Panc1 (cell line): Measurements from ENCODE around the gene ERN1. TPM values are rescaled to one million over a fixed set of nuclear protein-coding genes. Genes with fewer than 3 reads are reported as not detected.

ENCODE experiments used
- ATAC-seq: fragments of 200-7000 bp; cut with Tn5 transposase; 2 replicates; pipeline ENCODE4 v1.9.1; 2020; ENCODE audit warnings: mild to moderate bottlenecking, moderate library complexity
- BruUV-seq: library from RNA; stranded (reverse); fragments of 400-500 nt; replicated peaks from 2 replicates; lab custom pipeline; 2021; lab: Mats Ljungman, UMichigan
- CTCF ChIA-PET: fragments of 300-600 bp; sonication (Branson Sonifier 250); formaldehyde crosslinking; loops from one replicate; lab custom pipeline; 2022; ENCODE audit warnings: antibody characterized with exemption; lab: Charles Lee
- POLR2A ChIA-PET: fragments of 300-600 bp; sonication (Branson Sonifier 250); formaldehyde crosslinking; loops from one replicate; lab custom pipeline; 2022; ENCODE audit warnings: antibody characterized with exemption; lab: Charles Lee
- DNase-seq: peaks from one replicate; pipeline ENCODE4 v3.0.0-alpha.2; 2010; ENCODE audit warnings: low read depth, low spot score
- H3K27ac ChIP-seq: 2 replicates; pipeline ENCODE4 v1.5.1; 2011; ENCODE audit warnings: mild to moderate bottlenecking, low read length, inconsistent platforms
- H3K27me3 ChIP-seq: fragments of 200-500 bp; sonication (Bioruptor generic); 2 replicates; pipeline ENCODE4 v1.6.0; 2014; ENCODE audit warnings: low read length, inconsistent platforms; ENCODE audit not compliant: control insufficient read depth, insufficient read depth
- H3K36me3 ChIP-seq: fragments of 200-500 bp; sonication (Bioruptor generic); 2 replicates; pipeline ENCODE4 v1.5.1; 2014; ENCODE audit warnings: inconsistent platforms, mild to moderate bottlenecking, low read length, moderate library complexity; ENCODE audit not compliant: control insufficient read depth, insufficient read depth
- H3K4me1 ChIP-seq: 2 replicates; pipeline ENCODE4 v1.5.1; 2011; ENCODE audit warnings: inconsistent platforms, mild to moderate bottlenecking, low read length, moderate library complexity; ENCODE audit not compliant: control insufficient read depth, insufficient read depth
- H3K4me3 ChIP-seq, 2 experiments: 2 replicates each; pipeline ENCODE4 v1.5.1; 2011 to 2012; ENCODE audit warnings: low read depth in 2 of 2, low read length in 2 of 2, mild to moderate bottlenecking in 2 of 2, inconsistent platforms in 1 of 2, moderate library complexity in 1 of 2
- H3K9me3 ChIP-seq: fragments of 200-500 bp; sonication (Bioruptor generic); 2 replicates; pipeline ENCODE4 v1.5.1; 2014; ENCODE audit warnings: low read depth, mild to moderate bottlenecking, inconsistent platforms, low read length, moderate library complexity; ENCODE audit not compliant: control insufficient read depth, insufficient read depth
- CTCF ChIP-seq: fragments of 450-650 bp; IDR thresholded peaks from 2 replicates; pipeline ENCODE4 v1.5.1; 2017; ENCODE audit warnings: mild to moderate bottlenecking
- POLR2AphosphoS5 ChIP-seq: IDR thresholded peaks from 2 replicates; pipeline ENCODE4 v1.6.1; 2012; ENCODE audit warnings: mild to moderate bottlenecking, low read depth, low read length, moderate library complexity
- REST ChIP-seq, 2 experiments: IDR thresholded peaks; 2 replicates each; pipeline ENCODE4 v1.6.1; 2011 to 2012; ENCODE audit warnings: low read depth in 2 of 2, control low read depth in 1 of 2, low read length in 1 of 2, mild to moderate bottlenecking in 1 of 2, moderate library complexity in 1 of 2; ENCODE audit not compliant: insufficient read depth in 1 of 2
- SIN3A ChIP-seq: IDR thresholded peaks from 2 replicates; pipeline ENCODE4 v1.6.1; 2012; ENCODE audit warnings: low read depth, mild to moderate bottlenecking, low read length, moderate library complexity, borderline replicate concordance; ENCODE audit not compliant: insufficient read depth
- TCF7L2 ChIP-seq: IDR thresholded peaks from 2 replicates; pipeline ENCODE4 v1.6.1; 2011; ENCODE audit warnings: mild to moderate bottlenecking, low read depth, low read length, inconsistent platforms
- in situ Hi-C: cut with HindIII; loops from 2 replicates; pipeline ENCODE4 v1.10.0; 2016; ENCODE audit warnings: low sequenced_read_pairs, low pct_unique_long_range_greater_than_20kb
- intact Hi-C: fragments of 100-400 bp; cut with micrococcal nuclease; formaldehyde crosslinking; loops from one replicate; pipeline ENCODE4 v1.10.0; 2022; ENCODE audit not compliant: unreplicated experiment
- total RNA-seq: library from RNA; stranded (reverse); gene quantifications from one replicate; pipeline ENCODE4 v1.2.1, GENCODE V29; 2021; ENCODE audit not compliant: unreplicated experiment

ERN1 gene
- total RNA-seq, 1 experiment from 2014 or later = 12.1 TPM

DNA sequence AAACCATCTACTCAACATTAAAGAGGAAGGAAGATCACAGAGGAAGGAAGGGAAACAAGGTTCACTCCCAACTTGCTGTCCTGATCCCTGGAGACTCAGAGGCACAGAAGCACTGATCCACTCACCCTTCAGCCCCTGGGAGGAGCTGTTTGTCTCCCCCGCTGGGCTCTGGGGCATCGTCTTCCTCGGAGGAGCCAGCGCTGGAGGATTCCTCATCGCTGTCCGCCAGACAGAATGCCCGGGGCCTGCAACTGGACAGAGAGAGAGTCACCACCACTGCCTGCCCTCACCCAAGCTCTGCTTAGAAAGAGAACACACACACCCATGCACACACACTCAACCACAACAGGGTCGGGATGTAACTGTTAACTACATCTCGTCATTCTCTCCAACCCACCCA is 24.8 kb upstream of the ERN1 start:
- POLR2A ChIA-PET = no interaction called here
- no peak for ATAC-seq

DNA sequence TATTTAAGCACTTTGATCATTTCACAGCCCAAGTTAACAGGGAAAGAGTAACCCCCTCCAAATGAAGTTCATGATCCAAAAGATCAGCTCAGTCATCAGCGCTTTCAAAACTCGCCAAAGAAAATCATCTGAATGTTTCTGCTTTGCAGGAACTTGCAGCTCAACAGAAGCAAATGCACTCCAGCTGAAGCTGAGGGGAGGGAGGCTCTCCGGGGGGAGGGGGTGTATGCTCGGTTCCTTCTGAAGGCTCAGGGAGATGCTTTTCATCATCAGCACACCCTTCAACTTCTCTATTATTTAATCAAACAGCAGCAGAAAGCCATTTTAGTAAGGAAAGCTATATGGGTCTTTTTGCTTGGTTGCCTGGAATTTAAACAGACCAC is 24.4 kb upstream of the ERN1 start:
- in situ Hi-C loops = no loop called here

More for the DNA sequence above, 24.8 kb upstream of the ERN1 start:
- H3K27me3 ChIP-seq = no peaks in the 10 kb centered on the region
- TF ChIP-seq CTCF (no peak), POLR2AphosphoS5 (no peak), REST (IDR thresholded peaks at IDR 0.05; ENCODE audit: insufficient read depth in 1 of 2, low read depth in 2 of 2, low read length in 1 of 2) (no peak), TCF7L2 (no peak), SIN3A (no peak)
- CTCF ChIA-PET = no interaction called here
- DNase-seq = no peak
- H3K36me3 ChIP-seq = no peaks in the 10 kb centered on the region; the same call in 1 of the 2 replicates
- BruUV-seq = no TSS peak
- H3K4me3 ChIP-seq = no peak overlapping the region
- H3K4me1 ChIP-seq = no peaks in the 10 kb centered on the region
- intact Hi-C loops = no loop called here
- H3K9me3 ChIP-seq = no peaks in the 10 kb centered on the region
- no peak overlapping the region for H3K27ac ChIP-seq
- in situ Hi-C loops = no loop called here

More for the DNA sequence above, 24.4 kb upstream of the ERN1 start:
- ChIA-PET CTCF (no interaction called here), POLR2A (no interaction called here)
- Histone ChIP-seq H3K4me1 (no peaks in the 10 kb centered on the region), H3K27ac (no peak overlapping the region), H3K27me3 (no peaks in the 10 kb centered on the region), H3K36me3 (no peaks in the 10 kb centered on the region; the same call in 1 of the 2 replicates), H3K9me3 (no peaks in the 10 kb centered on the region), H3K4me3 (no peak overlapping the region)
- TF ChIP-seq REST (IDR thresholded peaks at IDR 0.05; ENCODE audit: insufficient read depth in 1 of 2, low read depth in 2 of 2, low read length in 1 of 2) = no peak
- no peak for TF ChIP-seq SIN3A
- TF ChIP-seq TCF7L2 = no peak
- no TSS peak for BruUV-seq
- intact Hi-C loops = no loop called here
- DNase-seq (no peak), ATAC-seq (no peak)
